NCI-H1694 treated with DMSO at 0.1 percent for 48 hours (cell line): Measurements from ENCODE around the gene CDH12.
A peak's percentile ranks its signal among the peaks of the same experiment; 100 is the strongest.
"Not testable (repeated sequence)": the region's sequence is repeated elsewhere in the genome, so short reads cannot be mapped to it uniquely, and the experiment has no call there.

Source experiments
- DNase-seq: peaks from one replicate; lab custom pipeline; 2025; lab: John Stamatoyannopoulos, UW

CDH12 gene

DNA sequence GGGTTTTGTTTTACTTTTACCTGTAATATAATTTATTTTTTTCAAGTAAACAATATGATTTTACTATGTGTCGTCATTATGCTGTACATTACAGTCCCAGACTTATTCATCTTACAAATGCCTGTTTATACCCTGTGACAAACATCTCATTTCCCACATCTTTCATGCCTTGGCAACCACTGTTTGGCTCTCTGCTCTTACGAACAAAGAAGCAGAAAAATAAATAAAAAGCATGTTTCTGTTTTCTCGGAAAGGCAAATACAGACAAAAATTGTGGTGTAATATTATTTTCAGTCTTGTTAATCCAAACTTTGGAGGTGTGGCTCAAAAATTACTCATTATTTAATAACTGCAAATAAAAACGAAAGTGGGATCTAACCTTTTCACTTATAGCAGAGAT is 393.0 kb downstream of the CDH12 start:
- DNase-seq = no peak

DNA sequence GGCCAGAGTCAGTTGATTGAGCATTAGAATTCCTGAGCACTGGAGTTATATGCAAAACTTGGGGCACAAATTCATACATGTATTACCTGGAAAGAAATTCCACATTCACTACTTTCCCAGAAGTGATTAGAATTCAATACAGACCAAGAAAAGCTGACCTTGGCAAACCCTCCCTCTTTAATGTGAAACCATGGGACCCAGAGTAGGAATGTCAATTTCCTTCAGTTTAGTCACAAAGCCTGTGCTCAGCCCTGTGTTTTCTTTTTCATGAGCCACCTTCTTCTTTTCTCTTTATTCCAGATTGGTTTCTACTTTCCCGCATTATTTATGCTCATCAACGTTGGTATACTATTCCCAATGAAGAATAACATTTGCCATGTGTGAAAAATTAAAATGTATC is 420.2 kb downstream of the CDH12 start:
- no peak for DNase-seq

DNA sequence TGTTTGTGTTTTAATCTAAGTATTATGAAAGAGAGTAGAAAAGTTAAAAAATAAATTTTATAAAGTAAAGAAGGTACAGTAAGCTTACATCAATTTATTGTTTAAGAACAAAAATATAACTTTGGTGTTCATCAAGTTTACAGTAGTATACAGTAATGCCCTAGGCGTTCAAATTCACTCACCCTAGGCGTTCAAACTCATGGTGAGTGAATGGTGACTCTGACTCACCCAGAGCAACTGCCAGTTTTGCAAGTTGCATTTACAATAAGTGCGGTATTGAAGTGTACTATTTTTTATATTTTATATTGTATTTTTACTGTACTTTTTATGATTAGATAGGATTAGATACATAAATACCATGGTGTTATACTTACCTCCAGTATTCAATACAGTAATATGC is 421.3 kb downstream of the CDH12 start:
- no peak for DNase-seq

DNA sequence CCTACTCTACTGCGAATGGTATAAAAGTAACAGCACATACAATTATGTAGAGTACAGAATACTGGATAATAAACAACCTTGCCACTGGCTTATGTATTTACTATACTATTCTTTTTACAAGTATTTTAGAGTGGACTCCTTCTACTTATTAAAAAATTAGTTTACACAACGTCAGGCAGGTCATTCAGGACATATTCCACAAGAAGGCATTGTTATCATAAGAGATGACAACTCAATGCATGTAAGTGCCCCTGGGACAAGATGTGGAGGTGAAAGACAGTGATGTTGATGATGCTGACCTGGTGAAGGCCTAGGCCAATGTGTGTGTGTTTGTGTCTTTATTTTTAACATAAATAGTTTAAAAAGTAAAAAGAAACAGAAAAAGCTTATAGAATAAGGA is 421.7 kb downstream of the CDH12 start:
- no peak for DNase-seq

DNA sequence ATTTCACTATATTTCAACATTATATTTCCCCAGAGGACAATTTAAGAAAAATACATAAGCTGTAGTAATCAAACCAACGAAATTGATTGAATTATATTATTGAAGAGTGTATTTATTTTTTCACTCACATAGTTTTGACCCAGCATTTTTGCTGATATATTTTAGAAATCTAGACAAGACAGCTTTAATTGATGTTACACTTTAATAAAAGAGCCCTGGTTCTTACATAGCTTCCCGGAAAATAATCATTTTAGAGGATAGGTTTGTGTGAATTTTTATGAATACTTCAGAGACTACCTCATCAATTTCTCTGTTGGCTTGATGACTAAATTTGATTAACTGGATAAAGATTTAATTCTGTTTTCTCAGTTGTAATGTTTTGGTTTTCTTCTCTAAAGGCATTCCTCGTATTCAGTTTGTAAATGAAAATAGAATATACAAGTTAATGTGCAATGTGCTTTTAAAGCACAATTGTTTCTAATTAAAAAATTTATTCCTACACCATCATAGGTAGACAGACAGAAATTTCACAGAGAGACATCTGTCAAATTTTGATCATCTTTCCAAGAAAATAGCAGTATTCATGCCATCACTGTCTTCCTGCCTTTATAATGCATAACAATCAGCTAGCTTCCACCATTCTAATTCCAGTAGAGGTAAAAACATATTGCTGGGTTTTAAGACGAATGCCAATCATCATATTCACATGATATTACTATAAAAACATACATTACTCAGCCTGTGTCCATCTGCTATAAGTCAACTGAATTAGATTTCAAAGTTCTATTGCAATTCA is 441.4 kb downstream of the CDH12 start:
- no peak for DNase-seq

DNA sequence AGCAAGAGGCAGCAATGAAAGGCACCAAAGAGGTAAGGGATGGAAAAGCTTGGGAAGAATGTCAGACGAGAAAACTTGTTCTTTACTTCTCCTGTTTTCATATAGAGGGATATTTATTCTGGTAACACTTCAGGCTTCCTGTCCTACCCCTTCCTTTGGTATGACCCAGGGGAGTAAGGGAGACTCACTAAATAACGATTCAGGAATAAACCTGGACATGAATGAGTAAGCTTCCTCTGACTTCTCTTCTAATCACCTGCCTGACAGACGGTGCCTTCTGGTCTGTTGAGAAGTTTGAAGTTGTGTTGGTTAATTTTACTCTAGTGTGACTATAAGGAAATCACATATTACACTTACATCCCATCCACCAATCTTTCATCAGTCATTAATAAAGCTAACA is 461.2 kb downstream of the CDH12 start:
- no peak for DNase-seq

DNA sequence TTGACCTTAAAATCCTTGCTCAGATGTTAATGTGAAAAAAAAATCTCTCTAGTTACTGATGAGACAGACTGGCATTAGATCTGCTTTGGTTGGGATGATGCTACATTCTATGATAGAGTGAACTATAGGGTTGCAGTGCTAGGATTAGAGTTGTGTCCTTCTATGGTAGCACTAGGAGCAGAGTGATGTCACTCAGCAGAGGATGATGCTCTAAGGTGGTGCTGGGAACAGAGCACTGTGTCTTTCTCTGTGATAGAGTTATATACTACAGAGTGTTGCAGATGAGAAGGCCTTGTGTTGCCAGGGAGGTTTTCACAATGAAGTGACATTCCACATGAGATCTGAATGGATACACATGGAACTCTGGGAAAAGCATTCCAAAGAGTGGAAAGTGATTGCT is 462.3 kb downstream of the CDH12 start:
- no peak for DNase-seq

DNA sequence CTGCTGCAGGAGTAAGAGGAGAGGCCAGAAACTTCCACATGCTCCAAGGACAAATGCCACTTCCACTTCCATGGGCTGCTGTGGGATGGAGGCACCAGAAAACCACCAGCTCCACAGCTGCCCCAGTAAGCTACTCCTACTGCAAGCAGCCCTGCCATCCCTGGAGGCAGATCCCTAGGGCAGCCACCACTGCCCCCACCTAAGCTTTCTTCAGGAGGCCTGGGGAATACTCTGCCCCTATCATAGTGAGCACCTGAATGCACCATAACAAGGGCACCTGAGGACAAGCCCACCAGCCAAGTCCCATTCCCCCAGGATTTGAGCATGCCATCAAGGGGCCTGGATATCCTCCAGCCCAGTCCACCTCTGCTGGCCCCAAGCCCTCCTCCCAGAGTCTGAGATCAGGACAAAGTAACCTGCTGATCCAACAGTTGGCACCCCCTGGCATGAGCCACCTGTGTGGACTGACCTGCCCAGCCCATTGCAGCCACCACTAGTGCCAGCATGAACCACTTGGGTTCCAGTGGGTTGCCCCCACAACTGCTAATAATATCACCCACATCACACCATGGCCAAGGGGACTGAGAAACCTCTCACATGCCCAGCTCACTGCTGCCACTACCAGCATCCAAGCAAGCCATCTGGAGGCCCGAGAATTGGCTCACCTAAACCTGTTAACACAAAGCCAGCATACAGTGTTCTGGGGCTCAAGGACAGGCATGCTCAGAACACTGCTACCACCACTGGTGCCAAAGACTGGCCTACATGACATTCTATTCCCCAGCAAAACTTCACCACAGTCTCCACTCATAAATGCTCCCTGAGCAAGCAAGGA is 480.1 kb downstream of the CDH12 start:
- DNase-seq = no peak

DNA sequence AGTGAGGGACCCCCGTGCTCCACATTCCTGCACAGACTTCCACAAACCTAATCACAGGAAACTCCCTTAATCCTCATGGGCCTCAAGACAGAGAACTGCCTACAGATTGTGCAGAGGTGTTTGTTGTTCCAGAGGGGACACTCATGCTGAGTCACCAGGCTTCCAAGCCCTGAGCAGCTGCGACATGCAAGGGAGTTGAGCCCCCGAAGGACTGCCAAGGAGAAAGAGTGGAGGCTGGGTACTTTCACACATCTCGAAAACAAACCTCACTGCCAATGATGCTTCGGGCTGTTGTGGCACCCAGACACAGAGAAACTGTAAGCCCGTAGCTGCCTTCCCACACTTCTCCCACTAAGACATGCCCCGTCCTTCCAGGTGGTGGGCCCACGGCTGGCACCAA is 480.8 kb downstream of the CDH12 start:
- no peak for DNase-seq

DNA sequence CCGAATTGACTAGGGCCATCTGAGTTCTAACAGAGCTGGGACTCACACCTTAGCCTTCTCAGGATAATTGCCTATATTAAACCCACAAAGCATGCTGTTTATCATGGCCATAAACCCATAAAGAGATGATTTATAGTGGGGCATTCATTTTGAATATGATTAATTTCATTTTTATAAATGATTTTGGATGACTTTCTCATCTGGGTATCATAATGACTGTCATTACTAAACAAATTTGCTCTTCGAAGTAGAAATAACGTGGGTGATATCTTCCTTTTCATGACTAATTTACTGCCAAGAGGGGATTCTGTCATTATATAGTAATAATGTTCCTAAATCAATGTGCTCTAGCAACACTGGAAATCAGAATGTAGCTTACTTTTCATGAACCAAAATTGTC is 498.2 kb downstream of the CDH12 start:
- no peak for DNase-seq

DNA sequence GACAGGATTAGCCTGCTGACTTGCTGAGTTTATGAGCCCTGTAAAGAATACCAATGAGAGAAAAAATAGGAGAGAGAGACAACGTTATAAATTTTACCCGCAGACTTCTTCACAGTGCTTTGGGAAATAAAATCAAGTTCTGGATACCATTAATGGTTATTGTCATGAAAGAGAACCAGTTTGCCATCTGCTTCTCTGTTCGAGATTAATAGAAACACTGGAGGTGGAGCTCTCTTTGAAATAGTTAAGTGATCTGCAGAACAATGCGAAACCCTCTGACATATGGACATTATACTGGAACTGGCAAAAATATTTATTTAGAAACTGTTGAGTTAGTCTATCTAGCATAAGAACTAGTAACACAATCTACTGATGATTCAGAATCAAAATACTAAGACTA is 500.7 kb downstream of the CDH12 start:
- peak; percentile 60 for DNase-seq

DNA sequence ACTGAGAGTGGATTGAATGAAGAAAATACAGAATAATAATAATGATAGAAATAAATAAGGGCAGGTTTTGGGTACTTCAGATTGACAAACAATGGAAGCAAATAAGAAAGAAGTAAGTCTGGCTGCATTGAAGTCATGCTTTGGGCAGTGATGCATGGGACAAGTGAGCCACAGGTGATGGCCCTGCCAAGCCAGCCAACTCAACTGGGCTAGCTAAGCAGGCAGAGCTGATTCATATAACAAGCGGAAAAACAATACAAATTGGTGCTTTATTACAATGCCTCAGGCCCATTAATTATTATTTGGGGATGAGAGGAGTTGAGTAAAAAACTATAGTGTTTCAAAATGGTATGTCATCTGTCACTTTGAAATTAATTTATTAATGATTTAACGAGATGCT is 502.0 kb downstream of the CDH12 start:
- no peak for DNase-seq

DNA sequence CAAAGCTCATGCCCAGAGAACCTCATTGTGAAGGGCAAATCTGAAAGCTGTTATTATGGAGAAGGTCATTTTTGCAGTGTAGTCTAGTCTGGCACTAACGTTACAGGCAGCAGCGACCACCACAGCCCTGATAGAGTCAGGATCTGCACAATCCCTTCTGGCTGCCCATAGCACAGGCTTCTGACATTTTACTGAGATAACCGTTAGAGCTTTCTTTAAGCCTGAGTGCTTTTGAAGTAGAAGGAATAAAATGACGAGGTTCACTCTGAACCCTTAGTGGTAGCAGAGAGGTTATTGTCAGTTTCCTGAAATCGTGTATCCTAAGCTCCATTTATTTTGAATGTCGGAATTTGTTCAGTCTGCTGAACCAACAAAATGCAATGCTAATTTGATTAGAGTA is 505.1 kb downstream of the CDH12 start:
- no peak for DNase-seq

DNA sequence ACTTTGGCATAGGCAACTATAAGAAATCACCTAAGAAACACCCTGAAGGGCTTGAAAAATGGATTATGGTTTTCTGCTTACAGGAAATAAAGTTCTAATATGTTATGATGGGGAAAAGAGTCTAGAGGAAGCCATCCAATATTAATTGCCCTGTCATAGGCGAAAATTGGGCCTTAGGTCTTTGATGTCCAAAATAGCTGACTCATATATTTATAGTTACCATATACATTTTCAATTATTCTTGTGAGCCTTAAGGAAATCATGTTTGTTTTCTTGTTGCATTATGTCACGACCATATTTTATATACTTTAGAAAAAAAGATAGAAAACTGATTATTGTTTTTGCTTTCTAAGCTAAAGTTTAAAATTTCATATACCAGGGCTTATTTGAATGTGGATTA is 509.1 kb downstream of the CDH12 start:
- no peak for DNase-seq

DNA sequence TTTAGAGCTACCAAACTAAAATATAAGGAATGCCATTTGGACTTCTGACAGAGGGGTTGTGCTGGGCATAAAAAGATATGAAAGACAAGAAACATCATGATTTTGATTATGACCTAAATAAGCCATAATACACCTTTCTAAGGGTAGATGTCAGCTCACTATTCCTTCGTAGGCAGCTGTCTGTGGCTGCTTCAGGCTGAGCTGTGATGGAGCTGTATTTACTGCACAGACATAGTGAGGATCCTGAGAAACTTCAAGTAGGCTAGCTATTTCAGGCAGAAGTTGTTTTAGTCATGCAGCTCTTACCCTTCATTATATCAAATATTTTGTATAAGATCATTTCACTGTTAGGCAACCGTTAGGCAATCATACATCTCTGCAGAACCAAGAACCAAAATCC is 511.7 kb downstream of the CDH12 start:
- no peak for DNase-seq

DNA sequence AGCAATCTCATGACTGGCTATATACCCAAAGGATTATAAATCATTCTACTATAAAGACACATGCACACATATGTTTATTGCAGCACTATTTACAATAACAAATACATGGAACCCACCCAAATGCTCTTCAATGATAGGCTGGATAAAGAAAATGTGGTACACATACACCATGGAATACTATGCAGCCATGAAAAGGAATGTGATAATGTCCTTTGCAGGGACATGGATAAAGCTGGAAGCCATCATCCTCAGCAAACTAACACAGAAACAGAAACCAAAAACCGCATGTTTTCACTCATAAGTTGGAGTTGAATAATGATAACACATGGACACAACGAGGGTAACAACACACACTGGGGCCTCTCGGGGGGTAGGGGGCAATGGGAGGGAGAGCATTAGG is 520.2 kb downstream of the CDH12 start:
- not testable (repeated sequence) for DNase-seq

DNA sequence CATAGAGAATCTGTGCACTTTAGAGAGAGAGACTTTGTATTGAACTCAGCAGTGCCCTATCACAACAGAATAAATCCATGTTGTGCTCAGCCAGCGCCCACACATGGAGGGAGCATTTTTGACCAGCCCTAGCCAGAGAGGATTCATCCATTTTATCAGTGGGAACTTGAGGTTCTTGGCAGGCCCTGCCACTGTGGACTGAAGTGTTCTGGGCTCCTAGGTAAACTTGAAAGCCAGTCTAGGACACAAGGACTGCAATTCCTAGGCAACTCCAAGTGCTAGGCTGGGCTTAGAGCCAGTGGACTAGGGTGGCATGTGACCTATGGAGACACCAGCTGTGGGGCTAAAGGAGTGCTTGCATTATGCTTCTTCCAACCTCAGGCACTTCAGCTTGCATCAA is 523.5 kb downstream of the CDH12 start:
- no peak for DNase-seq

DNA sequence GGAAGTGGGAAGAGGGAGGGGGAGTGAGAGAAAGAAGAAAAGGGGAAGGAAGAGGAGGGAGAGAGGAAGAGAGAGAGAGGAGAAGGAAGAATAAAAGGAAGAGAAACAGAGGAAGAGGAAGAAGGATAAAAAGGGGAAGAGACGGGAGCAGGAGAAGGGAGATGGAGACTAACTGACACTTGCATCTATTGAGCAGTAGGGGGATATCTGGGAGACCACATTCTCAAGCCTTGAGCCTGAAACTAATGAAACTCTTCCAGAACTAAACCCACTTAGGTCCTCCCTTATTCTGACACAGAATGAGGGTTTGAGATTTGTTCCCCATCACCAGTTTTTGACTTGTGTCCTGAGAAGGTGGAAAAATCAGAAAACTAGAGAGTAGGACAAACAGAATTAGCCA is 533.3 kb downstream of the CDH12 start:
- DNase-seq = no peak

DNA sequence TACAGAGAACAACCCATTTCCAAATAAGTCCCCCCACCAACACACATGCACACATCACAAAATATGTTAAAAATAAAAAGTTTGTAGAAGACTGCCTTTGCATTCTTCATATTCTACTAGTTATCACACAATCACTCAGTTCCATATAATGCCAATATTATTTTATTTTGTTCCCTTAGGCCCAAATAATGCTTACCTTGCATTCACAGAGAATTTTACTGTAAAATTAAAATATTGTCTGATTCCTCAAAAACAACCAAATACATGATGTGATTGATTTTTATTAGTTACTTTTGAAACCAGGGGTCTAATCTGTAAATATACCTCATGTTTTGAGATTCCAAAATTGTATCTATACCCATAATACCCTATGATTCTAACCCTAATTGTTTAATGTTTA is 536.9 kb downstream of the CDH12 start:
- no peak for DNase-seq

DNA sequence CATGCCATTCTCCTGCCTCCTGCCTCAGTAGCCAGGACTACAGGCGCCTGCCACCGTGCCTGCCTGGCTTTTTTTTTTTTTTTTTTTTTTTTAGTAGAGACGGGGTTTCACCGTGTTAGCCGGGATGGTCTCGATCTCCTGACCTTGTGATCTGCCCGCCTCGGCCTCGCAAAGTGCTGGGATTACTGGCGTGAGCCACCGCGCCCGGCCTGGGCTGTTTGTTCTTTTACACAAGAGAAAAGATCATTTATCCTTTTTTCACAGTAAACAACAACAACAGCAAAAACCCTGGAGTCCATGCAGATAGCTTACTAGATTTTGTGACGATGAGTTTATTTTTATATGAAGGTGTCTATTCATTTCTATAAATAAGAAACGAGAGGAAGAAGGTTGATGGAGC is 538.1 kb downstream of the CDH12 start:
- DNase-seq = not testable (repeated sequence)

DNA sequence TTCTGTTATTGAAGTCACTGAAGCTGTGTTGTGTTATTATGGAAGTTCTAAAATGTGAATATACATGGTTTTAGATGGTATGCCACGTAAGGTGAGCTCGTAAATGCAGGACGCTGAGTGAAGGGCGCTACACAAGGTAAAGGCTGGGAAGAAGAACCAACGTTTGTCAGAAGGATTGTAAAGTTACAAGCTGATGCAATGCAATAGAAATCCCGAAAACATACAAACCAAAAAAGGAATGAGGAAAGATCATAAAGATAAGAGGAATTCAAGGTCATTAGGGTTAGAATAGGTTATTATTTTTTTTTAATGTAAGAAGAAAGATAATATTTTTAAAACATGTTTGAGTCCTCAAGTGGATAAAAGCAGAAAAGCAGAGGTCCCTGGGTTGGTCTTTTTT is 538.6 kb downstream of the CDH12 start:
- DNase-seq = no peak

DNA sequence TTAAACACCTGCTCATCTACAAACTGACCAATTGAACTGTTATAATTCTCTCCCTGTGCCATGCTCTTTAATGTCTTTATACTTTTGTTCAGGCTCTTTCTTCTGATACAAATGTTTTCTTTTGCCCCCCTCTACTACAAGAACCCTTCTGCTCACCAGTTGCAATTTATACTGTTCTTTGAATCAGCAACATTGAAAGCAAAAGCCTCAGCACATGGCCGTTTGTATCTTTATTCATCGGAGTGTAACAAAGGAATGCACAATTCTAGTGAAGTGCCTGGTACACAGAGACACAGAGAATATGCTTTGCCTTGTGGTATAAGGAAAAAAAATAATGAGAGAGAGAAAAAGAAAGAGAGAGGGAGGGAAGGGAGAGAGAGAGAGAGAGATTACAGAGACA is 547.1 kb downstream of the CDH12 start:
- no peak for DNase-seq

DNA sequence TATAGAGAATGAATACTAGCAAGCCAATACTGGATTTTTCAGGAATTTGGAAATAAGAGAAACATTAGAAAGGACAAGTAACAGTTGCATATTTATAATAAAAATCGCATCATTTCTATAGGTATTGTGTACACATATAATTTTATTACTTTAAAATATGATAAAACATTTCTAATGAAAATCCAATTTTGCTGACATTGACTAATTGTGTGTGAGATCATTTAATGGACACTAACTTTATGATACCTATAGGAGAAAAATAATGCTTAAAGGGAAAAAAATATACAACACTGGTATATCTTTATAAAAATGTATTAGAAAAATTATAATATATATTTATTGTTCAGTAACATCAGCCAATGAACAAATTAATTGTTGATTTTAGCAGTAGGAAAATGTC is 557.3 kb downstream of the CDH12 start:
- no peak for DNase-seq

DNA sequence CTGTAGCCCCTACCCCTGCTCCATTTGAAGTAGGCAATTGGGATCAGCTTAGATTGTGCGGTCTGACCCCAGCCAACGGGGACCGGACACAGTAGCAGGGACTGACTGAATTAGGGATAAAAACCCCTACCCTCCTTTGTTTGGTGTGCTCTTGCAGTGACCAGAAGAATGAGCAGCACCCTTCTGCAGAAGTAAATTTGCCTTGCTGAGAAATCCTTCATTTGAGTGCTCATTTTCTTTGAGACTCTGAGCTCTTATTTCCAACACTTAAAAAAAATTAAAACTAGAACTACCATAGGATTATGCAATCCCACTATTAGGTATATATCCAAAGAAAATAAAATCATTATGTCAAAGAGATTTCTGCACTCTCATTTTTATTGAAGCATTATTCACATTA is 560.0 kb downstream of the CDH12 start:
- no peak for DNase-seq
